Parathyroid adenoma (tissue), 2 donors: ENCODE measurements around the gene INPP5D.
"Not testable (repeated sequence)": the region's sequence is repeated elsewhere in the genome, so short reads cannot be mapped to it uniquely, and the experiment has no call there.

Experiments used
- H2AFZ ChIP-seq: fragments of 300-600 bp; sonication (generic); one replicate; pipeline ENCODE4 v1.7.0; 2017; ENCODE audit warnings: antibody characterized with exemption, mild to moderate bottlenecking
- H3K27ac ChIP-seq: fragments of 300-600 bp; sonication (generic); one replicate; pipeline ENCODE4 v1.7.0; 2017
- H3K27me3 ChIP-seq: fragments of 300-600 bp; sonication (generic); one replicate; pipeline ENCODE4 v1.7.0; 2017; ENCODE audit warnings: low read length; ENCODE audit not compliant: control insufficient read depth, insufficient read depth
- H3K36me3 ChIP-seq: fragments of 300-600 bp; sonication (generic); one replicate; pipeline ENCODE4 v1.7.0; 2017; ENCODE audit warnings: low read length; ENCODE audit not compliant: control insufficient read depth, insufficient read depth
- H3K4me1 ChIP-seq: fragments of 300-600 bp; sonication (generic); one replicate; pipeline ENCODE4 v1.7.0; 2017; ENCODE audit warnings: control low read depth
- H3K4me2 ChIP-seq: fragments of 300-600 bp; sonication (generic); one replicate; pipeline ENCODE4 v1.7.0; 2017; ENCODE audit warnings: low read length
- H3K4me3 ChIP-seq: fragments of 300-600 bp; sonication (generic); one replicate; pipeline ENCODE4 v1.7.0; 2017; ENCODE audit warnings: low read depth, low read length
- H3K79me2 ChIP-seq: fragments of 300-600 bp; sonication (generic); one replicate; pipeline ENCODE4 v1.7.0; 2017; ENCODE audit warnings: control low read depth
- H3K9ac ChIP-seq: fragments of 300-600 bp; sonication (generic); one replicate; pipeline ENCODE4 v1.7.0; 2017; ENCODE audit warnings: mild to moderate bottlenecking
- H3K9me3 ChIP-seq: fragments of 300-600 bp; sonication (generic); one replicate; pipeline ENCODE4 v1.7.0; 2017; ENCODE audit warnings: low read length; ENCODE audit not compliant: control insufficient read depth
- TF ChIP-seq, protein P1 (sequence below): fragments of 300-600 bp; sonication (generic); IDR thresholded peaks from one replicate; pipeline ENCODE4 v1.7.0; 2017; ENCODE audit warnings: antibody characterized with exemption, mild to moderate bottlenecking
- donor health status: primary hyperparathyroidism.

INPP5D gene

DNA sequence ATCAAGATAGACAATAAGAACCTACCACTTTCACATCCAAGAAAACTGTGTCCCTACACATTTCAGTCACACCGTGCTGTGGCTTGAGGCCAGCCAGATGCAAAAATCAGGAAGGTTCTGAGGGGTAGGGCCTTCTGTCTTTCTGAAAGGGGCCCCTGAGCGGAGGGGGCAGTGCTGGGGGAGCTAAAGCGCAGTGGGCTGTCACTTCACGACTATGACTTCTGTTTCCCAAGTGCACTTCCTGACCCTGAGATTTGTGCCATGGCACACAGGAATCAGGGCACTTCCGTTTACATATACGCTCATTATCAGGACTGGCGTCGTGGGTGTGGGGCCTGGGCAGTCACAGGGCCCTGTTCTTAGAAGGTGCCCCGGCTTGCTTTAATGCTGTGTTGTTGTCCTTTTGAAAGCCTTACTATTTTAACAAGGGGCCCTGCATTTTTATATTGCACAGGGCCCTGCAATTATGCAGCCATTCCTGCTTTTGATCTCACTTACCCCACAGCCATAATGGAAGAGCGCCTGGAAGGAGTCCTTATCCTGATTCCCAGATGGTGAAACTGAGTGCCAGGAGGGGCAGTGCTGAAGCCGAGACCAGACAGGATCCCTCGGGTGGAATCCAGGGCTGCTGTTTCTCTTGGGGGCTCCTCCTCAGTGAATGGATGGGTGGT is 47.7 kb upstream of the INPP5D start:
- H3K4me1 ChIP-seq: no peaks in the 10 kb centered on the region
- no peaks in the 10 kb centered on the region for H3K79me2 ChIP-seq
- no peak overlapping the region for H3K4me3 ChIP-seq
- H3K36me3 ChIP-seq: no peaks in the 10 kb centered on the region
- H3K9ac ChIP-seq: no peak overlapping the region
- TF ChIP-seq, protein P1, sequence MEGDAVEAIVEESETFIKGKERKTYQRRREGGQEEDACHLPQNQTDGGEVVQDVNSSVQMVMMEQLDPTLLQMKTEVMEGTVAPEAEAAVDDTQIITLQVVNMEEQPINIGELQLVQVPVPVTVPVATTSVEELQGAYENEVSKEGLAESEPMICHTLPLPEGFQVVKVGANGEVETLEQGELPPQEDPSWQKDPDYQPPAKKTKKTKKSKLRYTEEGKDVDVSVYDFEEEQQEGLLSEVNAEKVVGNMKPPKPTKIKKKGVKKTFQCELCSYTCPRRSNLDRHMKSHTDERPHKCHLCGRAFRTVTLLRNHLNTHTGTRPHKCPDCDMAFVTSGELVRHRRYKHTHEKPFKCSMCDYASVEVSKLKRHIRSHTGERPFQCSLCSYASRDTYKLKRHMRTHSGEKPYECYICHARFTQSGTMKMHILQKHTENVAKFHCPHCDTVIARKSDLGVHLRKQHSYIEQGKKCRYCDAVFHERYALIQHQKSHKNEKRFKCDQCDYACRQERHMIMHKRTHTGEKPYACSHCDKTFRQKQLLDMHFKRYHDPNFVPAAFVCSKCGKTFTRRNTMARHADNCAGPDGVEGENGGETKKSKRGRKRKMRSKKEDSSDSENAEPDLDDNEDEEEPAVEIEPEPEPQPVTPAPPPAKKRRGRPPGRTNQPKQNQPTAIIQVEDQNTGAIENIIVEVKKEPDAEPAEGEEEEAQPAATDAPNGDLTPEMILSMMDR: no peak
- no peak overlapping the region for H2AFZ ChIP-seq
- H3K4me2 ChIP-seq: no peak overlapping the region
- no peaks in the 10 kb centered on the region for H3K9me3 ChIP-seq
- H3K27me3 ChIP-seq: no peaks in the 10 kb centered on the region
- no peak overlapping the region for H3K27ac ChIP-seq

DNA sequence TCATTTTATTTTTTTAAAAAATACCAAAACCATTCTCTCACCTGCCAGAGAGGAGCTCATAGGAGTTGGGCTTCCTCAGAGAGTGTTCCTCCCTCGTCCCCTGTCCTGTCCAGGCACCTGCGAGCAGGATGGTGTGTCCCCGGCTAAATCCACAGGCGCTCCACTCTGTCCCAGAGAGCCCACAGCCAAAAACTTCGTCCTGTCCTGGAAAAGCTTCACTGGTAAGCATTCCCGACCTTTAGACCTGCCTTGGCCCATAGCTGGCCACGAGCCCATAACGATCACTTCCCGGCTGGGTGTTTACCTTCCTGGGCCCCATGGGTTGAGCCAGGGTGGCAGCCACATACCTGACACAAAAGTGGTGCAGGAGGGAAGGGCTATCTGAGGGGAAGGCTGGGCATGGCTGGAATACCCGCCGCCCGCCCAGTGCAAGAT is 47.1 kb upstream of the INPP5D start, which contains the start of gene NGEF:
Gene NGEF (minus strand): TSS at position 230 of the 435 bp plus-strand sequence. CDS start 38,366 bp downstream, outside the sequence.
- Histone ChIP-seq H3K79me2 (no peaks in the 10 kb centered on the region), H3K27me3 (no peaks in the 10 kb centered on the region), H2AFZ (no peak within 1 kb of the TSS), H3K36me3 (no peaks in the 10 kb centered on the region), H3K4me2 (no peak within 1 kb of the TSS), H3K4me3 (no peak within 1 kb of the TSS), H3K27ac (no peak within 1 kb of the TSS), H3K4me1 (no peaks in the 10 kb centered on the region), H3K9me3 (no peaks in the 10 kb centered on the region), H3K9ac (no peak within 1 kb of the TSS)
- TF ChIP-seq, protein P1: no peak

DNA sequence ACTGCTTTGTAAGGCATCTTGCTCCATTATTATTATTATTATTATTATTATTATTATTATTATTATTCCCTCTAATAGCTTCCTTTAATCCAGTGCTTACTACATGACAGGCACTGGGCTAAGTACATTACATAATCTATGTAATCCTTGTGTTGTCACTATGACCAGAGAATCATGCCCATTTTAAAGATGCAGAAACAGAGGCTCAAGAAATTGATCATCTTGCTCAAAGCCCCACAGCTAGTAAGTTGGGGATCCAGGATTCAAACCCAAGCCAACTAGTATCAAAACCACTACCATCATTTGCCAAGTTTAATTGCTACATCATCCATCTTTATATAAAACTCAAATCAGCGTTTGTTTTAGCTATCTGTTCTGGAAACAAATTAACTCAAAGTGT is 46.5 kb upstream of the INPP5D start:
- no peak overlapping the region for H3K27ac ChIP-seq
- H3K27me3 ChIP-seq: no peaks in the 10 kb centered on the region
- H3K9ac ChIP-seq: no peak overlapping the region
- H3K4me3 ChIP-seq: no peak overlapping the region
- no peak overlapping the region for H3K4me2 ChIP-seq
- H3K79me2 ChIP-seq: no peaks in the 10 kb centered on the region
- no peaks in the 10 kb centered on the region for H3K4me1 ChIP-seq
- H2AFZ ChIP-seq: no peak overlapping the region
- TF ChIP-seq, protein P1: no peak
- no peaks in the 10 kb centered on the region for H3K36me3 ChIP-seq
- no peaks in the 10 kb centered on the region for H3K9me3 ChIP-seq

DNA sequence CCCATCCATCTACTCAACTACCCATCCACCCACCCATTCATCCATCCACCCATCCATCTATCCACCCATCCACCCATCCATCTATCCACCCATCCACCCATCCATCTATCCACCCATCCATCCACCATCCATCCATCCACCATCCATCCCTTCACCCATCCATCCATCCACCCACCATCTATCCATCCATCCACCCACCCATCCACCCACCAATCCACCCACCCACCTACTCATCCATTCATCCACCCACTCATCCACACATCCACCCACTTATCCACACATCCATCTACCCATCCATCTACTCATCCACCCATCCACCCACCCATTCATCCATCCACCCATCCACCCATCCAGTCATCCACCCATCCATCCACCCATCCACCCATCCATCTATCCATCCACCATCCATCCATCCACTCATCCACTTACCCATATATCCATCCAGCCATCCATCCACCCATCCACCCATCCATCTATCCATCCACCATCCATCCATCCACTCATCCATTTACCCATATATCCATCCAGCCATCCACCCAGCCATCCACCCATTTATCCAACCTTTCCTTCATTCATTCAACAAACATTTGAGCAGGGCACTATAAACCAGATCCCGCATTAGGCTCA is 45.0 kb upstream of the INPP5D start:
- no peaks in the 10 kb centered on the region for H3K9me3 ChIP-seq
- H2AFZ ChIP-seq: no peak overlapping the region
- no peaks in the 10 kb centered on the region for H3K4me1 ChIP-seq
- TF ChIP-seq, protein P1: no peak
- H3K4me2 ChIP-seq: no peak overlapping the region
- H3K79me2 ChIP-seq: no peaks in the 10 kb centered on the region
- H3K27ac ChIP-seq: no peak overlapping the region
- no peak overlapping the region for H3K4me3 ChIP-seq
- H3K9ac ChIP-seq: no peak overlapping the region
- no peaks in the 10 kb centered on the region for H3K27me3 ChIP-seq
- H3K36me3 ChIP-seq: no peaks in the 10 kb centered on the region

DNA sequence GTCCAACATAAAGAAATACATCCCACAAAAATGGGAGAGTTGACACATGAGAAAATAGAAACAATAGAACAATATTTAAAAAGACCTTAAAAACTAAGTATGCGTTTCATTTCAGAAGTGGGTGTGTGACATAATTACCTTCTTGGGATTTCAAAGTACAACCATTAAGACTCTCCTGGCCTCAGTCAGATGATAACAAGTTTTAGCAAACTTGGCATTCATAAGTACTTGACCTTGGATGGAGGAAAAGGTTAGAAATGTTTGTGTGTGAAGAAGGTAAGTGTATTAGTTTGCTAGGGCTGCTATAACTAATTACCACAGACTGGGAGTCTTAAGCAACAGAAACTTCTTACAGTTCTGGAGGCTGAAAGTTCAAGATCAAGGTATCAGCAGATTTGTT is 42.2 kb upstream of the INPP5D start:
- Histone ChIP-seq H3K9me3 (no peaks in the 10 kb centered on the region), H3K27me3 (no peaks in the 10 kb centered on the region), H3K36me3 (no peaks in the 10 kb centered on the region), H3K9ac (no peak overlapping the region), H2AFZ (no peak overlapping the region), H3K79me2 (no peaks in the 10 kb centered on the region), H3K4me2 (no peak overlapping the region), H3K27ac (no peak overlapping the region), H3K4me3 (no peak overlapping the region), H3K4me1 (no peaks in the 10 kb centered on the region)
- TF ChIP-seq, protein P1: no peak

DNA sequence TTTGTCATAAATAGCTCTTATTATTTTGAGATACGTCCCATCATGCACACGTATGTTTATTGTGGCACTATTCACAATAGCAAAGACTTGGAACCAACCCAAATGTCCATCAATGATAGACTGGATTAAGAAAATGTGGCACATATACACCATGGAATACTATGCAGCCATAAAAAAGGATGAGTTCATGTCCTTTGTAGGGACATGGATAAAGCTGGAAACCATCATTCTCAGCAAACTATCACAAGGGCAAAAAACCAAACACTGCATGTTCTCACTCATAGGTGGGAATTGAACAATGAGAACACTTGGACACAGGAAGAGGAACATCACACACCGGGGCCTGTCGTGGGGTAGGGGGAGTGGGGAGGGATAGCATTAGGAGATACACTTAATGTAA is 40.5 kb upstream of the INPP5D start:
- H3K9me3 ChIP-seq, H3K36me3 ChIP-seq, H3K4me2 ChIP-seq, H2AFZ ChIP-seq, H3K9ac ChIP-seq, H3K27ac ChIP-seq, H3K79me2 ChIP-seq, H3K4me1 ChIP-seq, H3K27me3 ChIP-seq, H3K4me3 ChIP-seq: not testable (repeated sequence)
